Neutrophil (primary cell): ENCODE data around the gene CLVS2.

Source experiments
- H3K27ac ChIP-seq: fragments of 200-600 bp; sonication (generic); 2 replicates; pipeline ENCODE4 v1.5.1; 2016; ENCODE audit warnings: mild to moderate bottlenecking, moderate library complexity
- H3K27me3 ChIP-seq: fragments of 200-600 bp; sonication (generic); 2 replicates; pipeline ENCODE4 v1.6.0; 2016; ENCODE audit warnings: mild to moderate bottlenecking
- H3K36me3 ChIP-seq: fragments of 200-600 bp; sonication (generic); 2 replicates; pipeline ENCODE4 v1.5.1; 2017
- H3K4me1 ChIP-seq, 2 experiments: fragments of 200-600 bp in 1 of 2; sonication (generic) in 1 of 2; 1 replicate in 1 of 2; 2 replicates in 1 of 2; pipeline versions ENCODE4 v1.5.1 to v1.6.1; 2013 to 2016; ENCODE audit warnings: low read depth in 1 of 2, low read length in 1 of 2, mild to moderate bottlenecking in 1 of 2, moderate library complexity in 1 of 2; ENCODE audit not compliant: control insufficient read depth in 1 of 2, insufficient read depth in 1 of 2
- H3K4me3 ChIP-seq, 2 experiments: fragments of 200-600 bp in 1 of 2; sonication (generic) in 1 of 2; 1 replicate in 1 of 2; 2 replicates in 1 of 2; pipeline ENCODE4 v1.5.1; 2013 to 2016; ENCODE audit warnings: low read depth in 1 of 2, low read length in 1 of 2, mild to moderate bottlenecking in 1 of 2, moderate library complexity in 1 of 2
- H3K9me3 ChIP-seq: fragments of 200-600 bp; sonication (generic); 2 replicates; pipeline ENCODE4 v1.5.1; 2016
- TF ChIP-seq, protein P1 (sequence below): fragments of 200-600 bp; sonication (generic); IDR thresholded peaks from 2 replicates; pipeline ENCODE4 v1.5.1; 2016; ENCODE audit warnings: antibody characterized with exemption

The CLVS2 gene

DNA sequence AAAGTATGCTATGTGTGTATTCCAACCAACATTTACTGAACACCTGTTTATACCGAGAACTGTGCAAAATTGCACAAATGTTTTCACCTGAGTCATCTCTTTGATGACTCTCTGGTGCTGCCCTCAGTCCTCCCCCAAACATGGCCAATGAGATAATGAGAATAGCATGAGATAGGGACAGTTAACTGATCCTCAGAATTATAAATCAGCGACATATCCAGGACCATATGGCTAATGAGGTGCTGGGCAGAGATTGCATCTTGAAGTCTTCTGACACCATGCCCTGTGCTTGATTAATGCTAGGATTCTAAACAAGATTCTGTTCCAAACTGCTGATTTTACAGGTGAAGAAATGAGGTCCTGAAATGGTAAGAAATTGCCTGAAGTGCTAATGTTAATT lies 13.0 kb downstream of the CLVS2 start:
- Histone ChIP-seq H3K9me3 (no peaks in the 10 kb centered on the region), H3K4me3 (no peak overlapping the region), H3K27me3 (no peaks in the 10 kb centered on the region), H3K27ac (no peak overlapping the region), H3K36me3 (no peaks in the 10 kb centered on the region), H3K4me1 (no peaks in the 10 kb centered on the region)
- TF ChIP-seq, protein P1, sequence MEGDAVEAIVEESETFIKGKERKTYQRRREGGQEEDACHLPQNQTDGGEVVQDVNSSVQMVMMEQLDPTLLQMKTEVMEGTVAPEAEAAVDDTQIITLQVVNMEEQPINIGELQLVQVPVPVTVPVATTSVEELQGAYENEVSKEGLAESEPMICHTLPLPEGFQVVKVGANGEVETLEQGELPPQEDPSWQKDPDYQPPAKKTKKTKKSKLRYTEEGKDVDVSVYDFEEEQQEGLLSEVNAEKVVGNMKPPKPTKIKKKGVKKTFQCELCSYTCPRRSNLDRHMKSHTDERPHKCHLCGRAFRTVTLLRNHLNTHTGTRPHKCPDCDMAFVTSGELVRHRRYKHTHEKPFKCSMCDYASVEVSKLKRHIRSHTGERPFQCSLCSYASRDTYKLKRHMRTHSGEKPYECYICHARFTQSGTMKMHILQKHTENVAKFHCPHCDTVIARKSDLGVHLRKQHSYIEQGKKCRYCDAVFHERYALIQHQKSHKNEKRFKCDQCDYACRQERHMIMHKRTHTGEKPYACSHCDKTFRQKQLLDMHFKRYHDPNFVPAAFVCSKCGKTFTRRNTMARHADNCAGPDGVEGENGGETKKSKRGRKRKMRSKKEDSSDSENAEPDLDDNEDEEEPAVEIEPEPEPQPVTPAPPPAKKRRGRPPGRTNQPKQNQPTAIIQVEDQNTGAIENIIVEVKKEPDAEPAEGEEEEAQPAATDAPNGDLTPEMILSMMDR, result no peak

- Histone ChIP-seq H3K4me3 (no peak overlapping the region), H3K4me1 (no peaks in the 10 kb centered on the region), H3K27me3 (no peaks in the 10 kb centered on the region), H3K36me3 (no peaks in the 10 kb centered on the region), H3K27ac (no peak overlapping the region), H3K9me3 (no peaks in the 10 kb centered on the region)
- TF ChIP-seq, protein P1, result no peak
These were observed 18.8 kb downstream of the CLVS2 start for GRCh38 chr6:123014835-123015234.

DNA sequence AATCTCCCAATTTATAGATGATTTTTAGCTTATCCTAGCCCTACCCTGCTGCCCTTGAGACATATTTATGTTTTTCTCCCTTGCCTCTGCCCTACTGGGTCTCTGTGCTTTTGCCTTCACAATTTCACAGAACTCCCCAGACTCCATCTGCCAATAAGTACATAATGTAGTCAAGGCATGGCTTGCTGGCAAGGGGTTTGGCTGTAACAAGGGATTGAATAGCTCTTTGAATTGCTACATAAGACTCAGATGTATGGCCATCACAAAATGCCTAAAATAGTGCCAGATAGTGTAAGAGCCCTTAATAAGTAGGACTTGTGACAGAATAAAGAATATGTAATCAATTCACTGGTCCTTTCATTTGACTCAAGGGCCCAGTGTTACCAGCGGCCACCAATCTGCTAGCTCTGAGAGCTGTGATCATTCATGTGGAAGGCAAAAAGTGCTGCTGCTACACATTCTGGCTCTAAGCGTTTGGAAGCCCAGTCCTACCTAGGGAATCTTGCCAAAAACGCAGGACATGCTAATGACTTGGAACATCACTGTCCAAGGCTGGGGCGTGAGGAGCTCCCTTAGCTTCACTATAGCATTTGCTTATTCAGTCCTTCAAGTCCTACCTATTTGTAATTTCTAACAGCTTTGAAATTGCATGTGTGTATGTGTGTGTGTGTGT lies 20.5 kb downstream of the CLVS2 start:
- no peaks in the 10 kb centered on the region for H3K9me3 ChIP-seq
- H3K27me3 ChIP-seq, result no peaks in the 10 kb centered on the region
- no peaks in the 10 kb centered on the region for H3K36me3 ChIP-seq
- no peak overlapping the region for H3K4me3 ChIP-seq
- H3K27ac ChIP-seq, result no peak overlapping the region
- H3K4me1 ChIP-seq, result no peaks in the 10 kb centered on the region
- TF ChIP-seq, protein P1, result no peak

GRCh38 chr6:123017104-123017682 lies 21.2 kb downstream of the CLVS2 start:
- TF ChIP-seq, protein P1, result no peak
- Histone ChIP-seq H3K4me1 (no peaks in the 10 kb centered on the region), H3K27me3 (no peaks in the 10 kb centered on the region), H3K36me3 (no peaks in the 10 kb centered on the region), H3K27ac (no peak overlapping the region), H3K4me3 (no peak overlapping the region), H3K9me3 (no peaks in the 10 kb centered on the region)

DNA sequence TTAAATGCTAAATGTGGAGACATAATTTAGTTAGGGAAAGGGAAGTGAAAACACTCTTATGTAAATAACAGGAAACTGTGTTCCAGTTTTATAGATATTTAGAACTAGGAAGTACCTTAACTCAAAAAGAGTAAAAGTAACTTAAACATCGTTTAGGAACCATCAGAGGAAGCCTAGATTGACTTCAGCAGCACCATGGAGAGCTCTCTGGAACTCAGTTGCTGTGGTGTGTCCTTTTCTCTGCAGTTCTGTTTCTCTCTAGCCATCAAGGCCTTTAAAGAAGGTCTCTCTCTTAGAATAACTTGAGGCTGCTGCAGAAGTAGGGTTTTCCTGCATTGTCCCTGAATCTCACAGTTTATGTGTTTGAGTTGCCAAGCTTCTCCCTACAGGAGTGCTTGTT lies 26.9 kb downstream of the CLVS2 start:
- Histone ChIP-seq H3K27ac (no peak overlapping the region), H3K36me3 (no peaks in the 10 kb centered on the region), H3K4me1 (no peaks in the 10 kb centered on the region), H3K4me3 (no peak overlapping the region), H3K27me3 (no peaks in the 10 kb centered on the region), H3K9me3 (no peaks in the 10 kb centered on the region)
- TF ChIP-seq, protein P1, result no peak
